HG02885 (cell line): Measurements from ENCODE around the gene S100A9.
"Not testable (repeated sequence)": the region's sequence is repeated elsewhere in the genome, so short reads cannot be mapped to it uniquely, and the experiment has no call there.

ENCODE experiments used
- ATAC-seq: cut with Tn5 transposase; IDR thresholded peaks from one replicate; pipeline ENCODE4 v1.9.1; 2021; ENCODE audit warnings: mild to moderate bottlenecking; ENCODE audit not compliant: unreplicated experiment, poor library complexity

The S100A9 gene

DNA sequence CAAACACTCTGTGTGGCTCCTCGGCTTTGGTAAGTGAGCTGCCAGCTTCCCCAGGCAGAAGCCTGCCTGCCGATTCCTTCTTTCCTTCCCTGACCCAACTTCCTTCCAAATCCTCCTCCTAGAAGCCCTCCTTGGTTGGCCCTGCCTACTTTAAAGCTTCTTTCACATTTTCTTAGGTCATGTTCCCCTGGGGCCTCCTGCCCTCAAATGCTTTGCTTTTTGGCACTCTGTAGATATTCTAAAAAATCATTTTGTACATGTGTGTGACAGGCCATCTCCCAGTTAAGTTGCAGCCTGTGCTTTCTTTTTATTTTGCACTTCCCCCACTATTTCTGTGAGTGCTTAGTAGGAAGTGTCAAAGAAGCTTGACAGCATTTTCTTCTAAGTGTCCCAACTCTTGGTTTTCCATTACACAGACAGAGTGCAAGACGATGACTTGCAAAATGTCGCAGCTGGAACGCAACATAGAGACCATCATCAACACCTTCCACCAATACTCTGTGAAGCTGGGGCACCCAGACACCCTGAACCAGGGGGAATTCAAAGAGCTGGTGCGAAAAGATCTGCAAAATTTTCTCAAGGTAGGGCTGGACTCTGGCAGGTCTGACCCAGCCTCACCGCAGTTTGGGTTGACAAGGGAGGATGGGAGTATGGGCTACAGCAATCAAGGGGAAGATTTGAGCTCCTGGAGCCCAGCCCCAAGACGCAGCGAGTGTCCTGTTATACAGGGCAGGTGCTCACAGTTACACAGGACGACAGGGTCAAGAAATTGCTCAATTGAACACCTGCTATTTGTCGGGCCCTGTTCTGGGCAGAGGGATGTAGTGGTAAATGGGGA, at the start of gene S100A9:
Gene S100A9, plus strand, starts transcription at position 2 of the 838 bp plus-strand sequence. Its CDS starts 430 bp downstream, at position 432.
- no peak for ATAC-seq

DNA sequence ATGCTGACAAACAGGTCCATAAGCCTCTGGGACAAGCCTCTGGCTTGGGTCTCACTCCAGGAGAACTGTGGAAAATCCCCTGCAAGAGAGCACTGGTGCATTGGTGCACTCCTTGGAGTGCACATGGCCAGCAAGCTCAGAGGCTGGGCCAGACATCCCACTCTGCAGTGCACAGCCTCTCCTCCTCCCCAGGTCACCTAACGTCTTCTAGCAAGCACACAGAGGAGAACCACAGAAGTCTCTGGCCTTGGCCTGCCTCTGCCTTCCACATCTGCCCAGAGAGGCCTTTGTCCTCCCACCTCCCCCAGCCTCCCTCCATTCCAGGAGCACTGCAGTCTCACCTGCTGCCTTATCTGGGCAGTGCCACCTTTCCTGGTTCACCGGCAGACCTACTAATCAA, 49.1 kb upstream of the S100A9 start:
- no peak for ATAC-seq

- ATAC-seq: no peak
Observed at GRCh38 chr1:153309441-153309840, 48.2 kb upstream of the S100A9 start.

GRCh38 chr1:153310526-153310925, 47.1 kb upstream of the S100A9 start:
- no peak for ATAC-seq

DNA sequence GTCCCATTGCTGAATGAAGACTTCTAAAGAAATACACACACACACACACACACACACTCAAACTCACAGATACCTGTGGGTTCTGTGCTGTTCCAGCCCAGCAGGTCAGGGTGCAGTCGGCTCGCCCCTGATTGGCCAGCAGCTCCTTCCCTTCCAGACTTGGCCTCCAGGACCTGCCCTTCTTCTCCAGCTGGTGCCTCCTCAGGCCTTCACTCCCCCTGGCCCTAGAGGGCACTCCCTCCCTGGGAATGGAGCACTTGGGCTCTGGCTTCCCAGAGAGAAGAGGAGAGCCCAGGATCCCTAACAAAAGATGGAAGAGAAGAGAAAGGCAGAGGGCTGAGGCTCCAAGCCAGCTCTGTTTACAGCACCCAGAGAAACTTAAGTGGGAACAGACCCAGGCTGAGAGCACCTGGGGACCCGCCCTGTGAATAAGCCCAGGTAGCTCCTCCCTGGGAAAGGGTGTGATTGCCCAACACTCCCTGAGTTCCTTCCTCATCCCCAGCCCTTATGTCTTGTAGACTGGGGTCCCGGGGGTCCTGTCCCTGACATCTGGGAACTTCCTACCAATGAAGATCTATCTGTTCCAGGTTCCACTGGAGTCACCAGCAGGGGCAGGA, 45.0 kb upstream of the S100A9 start, which contains the start of gene PGLYRP3:
Gene PGLYRP3, minus strand, starts transcription at position 383 of the 617 bp plus-strand sequence. CDS start 2,287 bp downstream, outside the sequence.
- ATAC-seq: no peak

- ATAC-seq: no peak
Observed at GRCh38 chr1:153313288-153313687, 44.4 kb upstream of the S100A9 start.

GRCh38 chr1:153314388-153314787, 43.3 kb upstream of the S100A9 start:
- not testable (repeated sequence) for ATAC-seq

DNA sequence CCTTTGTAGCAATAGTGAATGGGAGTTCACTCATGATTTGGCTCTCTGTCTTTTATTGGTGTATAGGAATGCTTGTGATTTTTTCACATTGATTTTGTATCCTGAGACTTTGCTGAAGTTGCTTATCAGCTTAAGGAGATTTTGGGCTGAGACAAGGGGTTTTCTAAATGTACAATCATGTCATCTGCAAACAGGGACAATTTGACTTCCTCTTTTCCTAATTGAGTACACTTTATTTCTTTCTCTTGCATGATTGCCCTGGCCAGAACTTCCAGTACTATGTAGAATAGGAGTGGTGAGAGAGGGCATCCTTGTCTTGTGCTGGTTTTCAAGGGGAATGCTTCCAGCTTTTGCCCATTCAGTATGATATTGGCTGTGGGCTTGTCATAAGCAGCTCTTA, 41.6 kb upstream of the S100A9 start:
- ATAC-seq: not testable (repeated sequence)

DNA sequence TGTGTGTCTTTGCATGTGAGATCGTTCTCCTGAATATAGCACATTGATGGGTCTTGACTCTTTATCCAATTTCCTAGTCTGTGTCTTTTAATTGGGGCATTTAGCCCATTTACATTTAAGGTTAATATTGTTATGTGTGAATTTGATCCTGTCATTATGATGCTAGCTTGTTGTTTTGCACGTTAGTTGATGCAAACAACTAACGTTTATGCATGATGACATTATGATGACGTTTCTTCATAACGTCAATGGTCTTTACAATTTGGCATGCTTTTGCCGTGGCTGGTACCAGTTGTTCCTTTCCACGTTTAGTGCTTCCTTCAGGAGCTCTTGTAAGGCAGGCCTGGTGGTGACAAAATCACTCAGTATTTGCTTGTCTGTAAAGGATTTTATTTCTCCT, 39.5 kb upstream of the S100A9 start:
- ATAC-seq: not testable (repeated sequence)

- no peak for ATAC-seq
Observed at GRCh38 chr1:153322568-153322967, 35.1 kb upstream of the S100A9 start.

DNA sequence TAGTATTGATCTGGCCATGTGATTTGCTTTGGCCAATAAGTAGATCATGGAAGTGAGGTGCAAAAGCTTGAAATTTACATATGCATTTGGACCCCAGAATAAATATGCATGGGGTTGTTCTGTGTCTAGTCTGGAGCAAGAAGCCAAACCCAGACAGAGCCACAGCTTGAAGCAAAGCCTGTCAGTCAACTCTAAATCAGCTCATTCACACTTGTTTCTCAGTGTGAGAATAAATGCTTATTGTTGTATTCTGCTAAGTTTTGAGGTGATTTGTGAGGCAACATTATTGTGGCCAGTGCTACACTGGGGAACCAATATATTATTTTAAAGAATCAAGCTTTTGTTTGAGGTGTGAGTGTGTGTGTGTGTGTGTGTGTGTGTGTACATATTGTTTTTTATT, 32.7 kb upstream of the S100A9 start:
- no peak for ATAC-seq

DNA sequence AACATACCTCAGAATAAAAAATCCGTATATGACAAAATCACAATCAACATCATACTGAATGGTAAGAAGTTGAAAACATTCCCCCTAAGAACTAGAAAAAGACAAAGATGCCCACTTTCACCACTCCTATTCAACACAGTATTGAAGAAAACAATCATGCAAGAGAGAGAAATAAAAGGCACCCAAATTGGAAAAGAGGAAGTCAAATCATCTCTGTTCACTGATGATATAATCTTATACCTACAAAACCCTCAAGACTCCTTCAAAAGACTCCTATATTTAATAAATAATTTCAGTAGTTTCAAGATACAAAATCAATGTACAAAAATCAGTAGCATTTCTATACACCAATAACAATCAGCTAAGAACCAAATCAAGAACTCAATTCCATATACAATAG, 23.8 kb upstream of the S100A9 start:
- no peak for ATAC-seq

- no peak for ATAC-seq
Observed at GRCh38 chr1:153336650-153337049, 21.0 kb upstream of the S100A9 start.

DNA sequence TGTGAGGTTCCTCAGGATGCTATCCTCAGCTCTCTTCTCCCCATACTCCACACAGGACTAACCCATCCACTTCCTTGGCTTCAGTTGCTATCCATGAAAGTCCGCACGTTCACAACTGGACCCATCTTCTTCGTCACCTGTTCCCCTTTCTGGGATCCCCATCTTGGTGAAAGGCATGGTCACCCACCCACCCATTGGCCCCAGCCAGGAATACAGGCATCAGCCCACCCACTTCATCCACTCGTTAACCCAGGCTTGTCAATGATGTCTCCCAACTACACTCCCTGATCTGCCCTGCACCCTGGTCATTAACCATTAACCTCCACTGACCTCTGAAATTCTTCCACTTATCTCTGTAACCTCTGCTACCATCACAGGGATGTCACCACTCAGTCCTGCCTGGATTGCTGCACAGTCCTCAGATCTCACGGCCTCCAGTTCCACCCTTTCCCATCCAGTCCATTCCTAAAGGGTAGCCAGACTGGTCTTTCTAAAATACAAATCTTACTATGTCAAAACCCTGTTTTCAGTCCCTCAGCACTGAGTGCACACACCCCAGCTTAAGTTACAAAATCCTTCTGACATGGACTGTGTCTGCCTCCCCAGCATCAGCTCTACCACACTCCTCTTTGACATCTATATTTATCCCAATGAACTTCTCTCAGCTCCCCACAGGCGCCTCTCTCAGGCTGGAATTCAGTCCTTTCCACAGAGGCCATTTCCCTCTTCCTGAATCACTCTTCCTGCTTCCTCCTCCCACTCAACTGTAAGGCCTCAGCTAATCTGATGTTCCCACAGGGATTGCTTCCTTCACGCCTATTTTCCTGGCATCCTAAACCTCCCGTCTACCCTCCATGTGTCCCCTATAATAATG, 19.4 kb upstream of the S100A9 start:
- no peak for ATAC-seq

DNA sequence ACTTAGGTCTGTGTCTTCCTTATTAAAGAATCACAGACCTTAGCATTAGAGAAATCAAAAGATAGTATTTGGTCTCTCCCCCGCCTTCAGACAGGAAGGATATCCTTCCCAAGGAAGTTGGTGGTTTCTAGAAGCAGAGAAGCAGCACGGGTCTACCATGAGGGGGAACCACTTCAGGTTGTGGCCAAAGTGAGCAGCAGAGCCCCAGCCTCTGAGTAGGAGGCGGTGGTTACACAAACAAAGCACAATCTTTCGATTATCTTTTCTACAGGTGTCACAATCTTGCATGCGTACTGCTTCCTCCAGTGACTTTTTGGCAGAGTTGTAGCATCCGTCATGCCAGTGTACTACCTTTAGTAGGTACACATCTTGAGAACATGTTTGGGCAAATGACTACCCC, 17.9 kb upstream of the S100A9 start:
- ATAC-seq: no peak

- no peak for ATAC-seq
Observed at GRCh38 chr1:153340356-153340755, 17.3 kb upstream of the S100A9 start.

GRCh38 chr1:153341431-153341934, 16.2 kb upstream of the S100A9 start:
- ATAC-seq: no peak

GRCh38 chr1:153342178-153342577, 15.5 kb upstream of the S100A9 start:
- ATAC-seq: no peak

- no peak for ATAC-seq
Observed at GRCh38 chr1:153343040-153343681, 14.5 kb upstream of the S100A9 start.
